ENCODE data around the gene LRRFIP1. TPM values are rescaled to one million over a fixed set of nuclear protein-coding genes. Genes with fewer than 3 reads are reported as not detected.

Gene LRRFIP1
- total and polyA plus RNA-seq, 2 donors (not counting 3 experiments of a cell fraction or from before 2014, with no cell fraction given): 39.2 to 179 TPM

- CTCF ChIA-PET: interaction anchor here (0.6 to 7.8 kb wide), 38 partner anchors 8 to 1814 kb away, joined by 3 to 207 read pairs (median 7); no protein-coding TSS in a partner anchor
- DNase-seq (ENCODE audit: low read depth, low spot score) (peak; percentile 74), FAIRE-seq (peak; percentile 71)
- Histone ChIP-seq H2AFZ (ENCODE audit: low read depth, low read length) (peak overlapping the region; percentile 32), H3K27ac (ENCODE audit: insufficient read depth, low read depth, low read length) (peak overlapping the region; percentile 96), H3K9me3 (replicated peaks; ENCODE audit: control insufficient read depth, insufficient read depth, low read length) (no peaks in the 10 kb centered on the region), H3K9me1 (replicated peaks; ENCODE audit: control insufficient read depth, extremely low read depth, insufficient read depth, low read length) (no peaks in the 10 kb centered on the region), H3K27me3 (ENCODE audit: control insufficient read depth in 2 of 2, insufficient read depth in 2 of 2, low read length in 2 of 2) (no peaks in the 10 kb centered on the region), H4K20me1 (replicated peaks; ENCODE audit: control insufficient read depth, extremely low read depth, insufficient read depth, low read length) (no peaks in the 10 kb centered on the region), H3K4me1 (ENCODE audit: control insufficient read depth, extremely low read depth, insufficient read depth, low read length) (peaks cover 56% of the 10 kb centered on the region), H3K4me2 (ENCODE audit: insufficient read depth, low read length) (peak overlapping the region; percentile 40), H3K4me3 (replicated peaks in 1 of 3; ENCODE audit: insufficient read depth in 1 of 3, low read depth in 1 of 3, low read length in 3 of 3) (peak overlapping the region in 2 of 3 experiments; percentile 16 to 18), H3K79me2 (ENCODE audit: control insufficient read depth, insufficient read depth, low read length) (no peaks in the 10 kb centered on the region), H3K9ac (replicated peaks; ENCODE audit: extremely low read depth, insufficient read depth, low read length) (peak overlapping the region; percentile 66), H3K36me3 (ENCODE audit: control insufficient read depth in 2 of 2, extremely low read depth in 1 of 2, insufficient read depth in 2 of 2, low read length in 2 of 2) (no peaks in the 10 kb centered on the region)
- intact Hi-C loops (cut with micrococcal nuclease): loop anchor here (1.0 to 10.0 kb wide), 11 partner anchors 29 to 579 kb away; partner anchors contain the start of gene LRRFIP1
- BruUV-seq (replicated peaks): TSS peak; percentile 57
- dilution Hi-C loops (cut with MboI; ENCODE audit: extremely low pct_ligation_motif_present, low sequenced_read_pairs): no loop called here
- POLR2A ChIA-PET: interaction anchor here (1.2 kb wide), 1 partner anchor 11 kb away, joined by 7 read pairs; no protein-coding TSS in a partner anchor
- TF ChIP-seq CTCF (IDR thresholded peaks at IDR 0.05; ENCODE audit: extremely low read depth in 1 of 2, insufficient read depth in 1 of 2, low read depth in 1 of 2, low read length in 2 of 2) (peak; percentile 67 to 80), POLR2AphosphoS5 (IDR thresholded peaks at IDR 0.05; ENCODE audit: insufficient read depth, low read depth, low read length) (no peak)
Measured at GRCh38 chr2:237673130-237674001, 46.0 kb downstream of the LRRFIP1 start.

Data from endothelial cell of umbilical vein (primary cell).